ENCODE data around the gene CRYL1.

CRYL1 gene

GRCh38 chr13:20418953-20419352 is 106.7 kb downstream of the CRYL1 start:
- no peak overlapping the region for H3K4me3 ChIP-seq (ENCODE audit: low read depth, low read length)
- no peaks in the 10 kb centered on the region for H3K4me1 ChIP-seq
- H3K9me3 ChIP-seq = no peaks in the 10 kb centered on the region
- TF ChIP-seq, protein P1, sequence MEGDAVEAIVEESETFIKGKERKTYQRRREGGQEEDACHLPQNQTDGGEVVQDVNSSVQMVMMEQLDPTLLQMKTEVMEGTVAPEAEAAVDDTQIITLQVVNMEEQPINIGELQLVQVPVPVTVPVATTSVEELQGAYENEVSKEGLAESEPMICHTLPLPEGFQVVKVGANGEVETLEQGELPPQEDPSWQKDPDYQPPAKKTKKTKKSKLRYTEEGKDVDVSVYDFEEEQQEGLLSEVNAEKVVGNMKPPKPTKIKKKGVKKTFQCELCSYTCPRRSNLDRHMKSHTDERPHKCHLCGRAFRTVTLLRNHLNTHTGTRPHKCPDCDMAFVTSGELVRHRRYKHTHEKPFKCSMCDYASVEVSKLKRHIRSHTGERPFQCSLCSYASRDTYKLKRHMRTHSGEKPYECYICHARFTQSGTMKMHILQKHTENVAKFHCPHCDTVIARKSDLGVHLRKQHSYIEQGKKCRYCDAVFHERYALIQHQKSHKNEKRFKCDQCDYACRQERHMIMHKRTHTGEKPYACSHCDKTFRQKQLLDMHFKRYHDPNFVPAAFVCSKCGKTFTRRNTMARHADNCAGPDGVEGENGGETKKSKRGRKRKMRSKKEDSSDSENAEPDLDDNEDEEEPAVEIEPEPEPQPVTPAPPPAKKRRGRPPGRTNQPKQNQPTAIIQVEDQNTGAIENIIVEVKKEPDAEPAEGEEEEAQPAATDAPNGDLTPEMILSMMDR (IDR thresholded peaks at IDR 0.05; ENCODE audit: low read depth, low read length) = no peak
- DNase-seq = no peak
- H3K27me3 ChIP-seq = no peaks in the 10 kb centered on the region
- H3K36me3 ChIP-seq = no peaks in the 10 kb centered on the region

DNA sequence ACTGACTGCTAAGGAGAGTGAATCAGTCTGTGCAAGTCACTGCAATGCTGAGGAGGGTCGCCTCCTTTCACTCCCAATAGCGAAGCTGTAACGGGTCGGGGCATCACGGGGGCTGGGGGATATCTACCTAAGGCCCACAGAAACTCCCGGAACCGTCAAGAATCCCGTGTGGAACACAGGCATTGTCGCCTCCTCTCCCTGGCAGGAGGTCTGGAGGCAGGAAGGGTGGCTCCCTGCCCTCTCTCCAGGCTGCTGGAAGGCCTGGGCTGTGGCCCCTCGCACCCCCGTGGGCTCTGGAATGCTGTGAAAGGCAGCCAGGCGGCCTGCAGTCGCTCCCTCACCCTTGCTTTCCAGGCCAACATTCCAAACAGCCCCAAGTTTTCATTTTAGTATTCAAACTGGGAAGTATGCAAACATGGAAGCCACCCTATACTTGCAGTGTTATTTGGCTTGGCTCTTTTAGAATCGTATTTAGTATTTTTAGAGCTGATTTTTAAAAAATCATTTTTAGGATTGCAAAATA is 109.4 kb downstream of the CRYL1 start:
- no peaks in the 10 kb centered on the region for H3K36me3 ChIP-seq
- no peaks in the 10 kb centered on the region for H3K27me3 ChIP-seq
- TF ChIP-seq, protein P1 (IDR thresholded peaks at IDR 0.05; ENCODE audit: low read depth, low read length) = no peak
- no peak overlapping the region for H3K4me3 ChIP-seq (ENCODE audit: low read depth, low read length)
- DNase-seq = no peak
- H3K9me3 ChIP-seq = no peaks in the 10 kb centered on the region
- no peaks in the 10 kb centered on the region; the same call in 1 of the 2 replicates for H3K4me1 ChIP-seq

DNA sequence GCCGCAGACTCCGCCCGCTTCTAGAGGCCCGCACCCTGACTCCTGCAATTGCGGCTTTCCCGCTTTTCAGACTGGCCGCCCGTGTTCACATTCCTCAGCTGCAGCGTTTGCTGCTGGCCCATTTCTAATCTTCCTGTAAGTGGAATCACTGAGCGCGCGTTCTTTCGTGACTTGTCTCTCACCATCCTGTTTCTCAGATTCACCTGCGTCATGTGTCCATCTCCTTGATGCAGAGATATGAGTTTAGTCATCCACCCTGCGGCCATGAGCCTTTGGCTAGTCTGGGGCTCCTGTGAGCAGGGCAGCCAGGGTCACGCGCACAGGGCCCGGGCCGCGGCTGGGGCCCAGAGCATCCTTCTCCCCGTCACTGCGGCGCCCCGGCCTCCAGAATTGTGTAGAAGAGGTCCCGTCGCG is 110.0 kb downstream of the CRYL1 start:
- no peaks in the 10 kb centered on the region for H3K27me3 ChIP-seq
- H3K9me3 ChIP-seq = no peaks in the 10 kb centered on the region
- no peaks in the 10 kb centered on the region; the same call in 1 of the 2 replicates for H3K4me1 ChIP-seq
- DNase-seq = no peak
- no peak overlapping the region for H3K4me3 ChIP-seq (ENCODE audit: low read depth, low read length)
- no peaks in the 10 kb centered on the region for H3K36me3 ChIP-seq
- TF ChIP-seq, protein P1 (IDR thresholded peaks at IDR 0.05; ENCODE audit: low read depth, low read length) = no peak

DNA sequence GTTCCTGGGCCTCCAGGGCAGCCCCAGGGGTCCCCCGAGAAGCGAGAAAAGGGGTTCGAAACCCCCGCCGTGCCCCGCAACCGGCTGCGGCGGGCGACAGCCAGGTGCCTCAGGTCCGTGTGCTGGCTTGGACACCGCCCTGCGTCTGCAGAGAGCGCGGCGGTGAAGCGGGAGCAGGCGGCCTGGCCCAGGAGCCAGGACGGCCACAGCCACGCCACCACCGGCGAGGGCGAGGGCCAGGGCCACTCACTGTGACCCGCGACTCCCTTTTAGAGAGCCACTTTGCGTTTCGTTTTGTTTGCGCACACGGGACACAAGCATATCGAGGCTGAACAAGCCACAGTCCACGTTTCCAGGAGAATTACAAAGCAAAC is 110.4 kb downstream of the CRYL1 start:
- Histone ChIP-seq H3K4me1 (no peaks in the 10 kb centered on the region; the same call in 1 of the 2 replicates), H3K9me3 (no peaks in the 10 kb centered on the region), H3K36me3 (no peaks in the 10 kb centered on the region), H3K4me3 (ENCODE audit: low read depth, low read length) (no peak overlapping the region), H3K27me3 (no peaks in the 10 kb centered on the region)
- TF ChIP-seq, protein P1 (IDR thresholded peaks at IDR 0.05; ENCODE audit: low read depth, low read length) = no peak
- no peak for DNase-seq

DNA sequence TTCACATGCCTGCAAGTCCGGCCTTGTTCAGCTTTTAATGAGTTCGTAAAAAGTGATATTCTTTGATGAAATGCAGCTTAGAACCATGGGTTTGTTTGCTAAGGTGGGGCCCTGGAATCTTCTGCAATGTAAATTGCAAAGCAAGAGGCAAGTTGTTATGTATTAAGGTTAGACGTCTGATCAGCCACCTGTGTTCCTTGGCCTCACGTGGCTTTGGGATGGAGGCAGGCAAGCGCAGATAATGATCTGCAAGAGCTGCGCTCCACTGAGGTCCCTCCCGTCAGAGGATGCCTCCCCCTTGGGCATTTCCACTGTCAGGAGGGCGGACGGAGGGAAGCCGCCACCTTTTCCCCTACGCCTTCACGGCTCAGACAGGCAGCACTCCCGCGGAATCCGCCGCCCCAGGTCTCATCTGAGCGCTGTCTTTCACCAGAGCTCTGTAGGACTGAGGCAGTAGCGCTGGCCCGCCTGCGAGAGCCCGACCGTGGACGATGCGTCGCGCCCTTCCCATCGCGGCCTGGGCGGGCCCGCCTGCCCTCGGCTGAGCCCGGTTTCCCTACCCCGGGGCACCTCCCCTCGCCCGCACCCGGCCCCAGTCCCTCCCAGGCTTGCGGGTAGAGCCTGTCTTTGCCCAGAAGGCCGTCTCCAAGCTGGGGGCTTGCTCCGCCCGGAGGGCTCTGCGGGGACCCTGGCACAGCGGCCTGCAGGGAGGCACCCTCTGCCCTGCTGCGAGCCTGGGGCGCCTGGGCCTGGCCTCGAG is 110.9 kb downstream of the CRYL1 start:
- no peak for DNase-seq
- TF ChIP-seq, protein P1 (IDR thresholded peaks at IDR 0.05; ENCODE audit: low read depth, low read length) = no peak
- H3K4me1 ChIP-seq = no peaks in the 10 kb centered on the region; the same call in 1 of the 2 replicates
- H3K9me3 ChIP-seq = no peaks in the 10 kb centered on the region
- no peaks in the 10 kb centered on the region for H3K36me3 ChIP-seq
- no peaks in the 10 kb centered on the region for H3K27me3 ChIP-seq
- H3K4me3 ChIP-seq (ENCODE audit: low read depth, low read length) = no peak overlapping the region

DNA sequence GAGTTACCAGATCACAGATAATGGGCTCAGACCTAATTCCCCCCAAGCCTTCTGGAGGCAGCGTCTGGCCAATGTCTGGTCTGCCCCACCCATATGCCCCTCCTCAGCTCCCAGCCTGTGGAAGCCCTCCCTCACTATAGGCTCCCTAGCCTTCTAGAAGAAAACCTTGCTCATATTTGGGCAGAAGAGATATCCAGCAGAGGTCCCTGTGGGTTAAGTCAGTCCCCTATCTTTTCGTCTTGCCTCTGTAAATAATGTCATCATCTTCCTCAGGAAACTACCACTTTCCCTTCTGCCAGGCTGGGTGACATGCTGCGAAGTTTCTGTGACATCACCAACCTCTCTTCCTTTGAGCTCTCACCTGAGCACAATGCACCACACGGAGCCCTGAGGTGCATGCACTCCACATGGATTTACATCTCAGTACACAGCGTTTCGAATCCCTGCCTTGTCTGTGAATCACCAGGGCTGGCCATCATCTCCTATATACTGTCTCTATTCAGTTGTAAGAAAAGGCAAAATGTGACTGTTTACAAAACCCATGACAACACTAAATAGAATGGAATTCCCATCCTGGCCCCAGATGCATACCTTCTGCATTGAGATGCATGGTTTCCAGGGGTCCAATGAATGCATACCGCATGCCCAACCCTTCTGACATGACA is 112.8 kb downstream of the CRYL1 start:
- H3K36me3 ChIP-seq = no peaks in the 10 kb centered on the region
- no peak for DNase-seq
- no peak overlapping the region for H3K4me3 ChIP-seq (ENCODE audit: low read depth, low read length)
- TF ChIP-seq, protein P1 (IDR thresholded peaks at IDR 0.05; ENCODE audit: low read depth, low read length) = no peak
- H3K4me1 ChIP-seq = no peaks in the 10 kb centered on the region; the same call in 1 of the 2 replicates
- no peaks in the 10 kb centered on the region for H3K27me3 ChIP-seq
- H3K9me3 ChIP-seq = no peaks in the 10 kb centered on the region
